Measurements from ENCODE around the gene ACP1. TPM values are rescaled to one million over a fixed set of nuclear protein-coding genes. Genes with fewer than 3 reads are reported as not detected.

Gene ACP1
- total RNA-seq, 3 donors from 2014 or later (not counting 1 experiment from before 2014, with no cell fraction given), result 87.2 to 104 (median 102) TPM

- Mint-ChIP-seq H3K9me3 (no peaks in the 10 kb centered on the region), H3K4me1 (peaks cover 0 to 9% of the 10 kb centered on the region in 2 donors), H3K36me3 (no peaks in the 10 kb centered on the region), H3K27me3 (ENCODE audit: low read depth in 2 of 2) (peaks cover 9 to 20% of the 10 kb centered on the region in 2 donors), H3K4me3 (peak overlapping the region; percentile 87), H3K27ac (no peak overlapping the region)
- H3K9me3 ChIP-seq (ENCODE audit: control insufficient read depth, insufficient read depth, low read length), result no peaks in the 10 kb centered on the region
- 7% methylated on average over 13 of the region's 15 CpGs for WGBS (ENCODE audit: insufficient coverage)
- peak overlapping the region; percentile 33 for H3K4me3 ChIP-seq (ENCODE audit: low read length)
- peaks cover 20% of the 10 kb centered on the region for H3K4me1 ChIP-seq (ENCODE audit: control insufficient read depth, insufficient read depth, low read length)
- no peaks in the 10 kb centered on the region for H3K36me3 ChIP-seq (ENCODE audit: control insufficient read depth, insufficient read depth, low read length)
- intact Hi-C loops (cut with micrococcal nuclease), result no loop called here
- ATAC-seq, result peak in 2 of 3 donors; percentile 63 to 65
- peak; percentile 36 to 71 for DNase-seq
- TF ChIP-seq CTCF (IDR thresholded peaks at IDR 0.05), result peak; percentile 64
- H3K27ac ChIP-seq (ENCODE audit: low read length), result no peak overlapping the region
- H3K27me3 ChIP-seq (ENCODE audit: control insufficient read depth, insufficient read depth, low read length), result peaks cover 16% of the 10 kb centered on the region
Measured at GRCh38 chr2:290090-290722, 25.5 kb downstream of the ACP1 start.

GRCh38 chr2:295090-295489 is 30.3 kb downstream of the ACP1 start:
- H3K27ac Mint-ChIP-seq, result no peak overlapping the region
- no peaks in the 10 kb centered on the region for H3K36me3 ChIP-seq (ENCODE audit: control insufficient read depth, insufficient read depth, low read length)
- no peak overlapping the region for H3K4me3 Mint-ChIP-seq
- no peak for DNase-seq
- H3K36me3 Mint-ChIP-seq, result no peaks in the 10 kb centered on the region
- no peak for TF ChIP-seq CTCF (IDR thresholded peaks at IDR 0.05)
- intact Hi-C loops (cut with micrococcal nuclease), result no loop called here
- no peaks in the 10 kb centered on the region for H3K9me3 Mint-ChIP-seq
- H3K4me3 ChIP-seq (ENCODE audit: low read length), result no peak overlapping the region
- H3K27ac ChIP-seq (ENCODE audit: low read length), result no peak overlapping the region
- no peaks in the 10 kb centered on the region for H3K9me3 ChIP-seq (ENCODE audit: control insufficient read depth, insufficient read depth, low read length)
- H3K27me3 ChIP-seq (ENCODE audit: control insufficient read depth, insufficient read depth, low read length), result peaks cover 5% of the 10 kb centered on the region
- peaks cover 1% of the 10 kb centered on the region for H3K4me1 ChIP-seq (ENCODE audit: control insufficient read depth, insufficient read depth, low read length)
- WGBS (ENCODE audit: insufficient coverage), result 84% methylated on average over 5 of the region's 5 CpGs
- H3K4me1 Mint-ChIP-seq, result peaks cover 0 to 1% of the 10 kb centered on the region in 2 donors
- peaks cover 32 to 51% of the 10 kb centered on the region in 2 donors for H3K27me3 Mint-ChIP-seq (ENCODE audit: low read depth in 2 of 2)
- ATAC-seq, result no peak

GRCh38 chr2:296354-296753 is 31.6 kb downstream of the ACP1 start:
- no peaks in the 10 kb centered on the region for H3K36me3 ChIP-seq (ENCODE audit: control insufficient read depth, insufficient read depth, low read length)
- no peaks in the 10 kb centered on the region for H3K9me3 Mint-ChIP-seq
- DNase-seq (no peak), ATAC-seq (no peak)
- H3K36me3 Mint-ChIP-seq, result no peaks in the 10 kb centered on the region
- 66% methylated on average over 3 of the region's 3 CpGs for WGBS (ENCODE audit: insufficient coverage)
- TF ChIP-seq CTCF (IDR thresholded peaks at IDR 0.05), result no peak
- H3K4me3 Mint-ChIP-seq, result no peak overlapping the region
- no peaks in the 10 kb centered on the region for H3K4me1 Mint-ChIP-seq
- H3K9me3 ChIP-seq (ENCODE audit: control insufficient read depth, insufficient read depth, low read length), result no peaks in the 10 kb centered on the region
- intact Hi-C loops (cut with micrococcal nuclease), result no loop called here
- H3K4me3 ChIP-seq (ENCODE audit: low read length), result no peak overlapping the region
- no peak overlapping the region for H3K27ac ChIP-seq (ENCODE audit: low read length)
- peaks cover 31 to 59% of the 10 kb centered on the region in 2 donors for H3K27me3 Mint-ChIP-seq (ENCODE audit: low read depth in 2 of 2)
- H3K27me3 ChIP-seq (ENCODE audit: control insufficient read depth, insufficient read depth, low read length), result no peaks in the 10 kb centered on the region
- H3K27ac Mint-ChIP-seq, result no peak overlapping the region
- H3K4me1 ChIP-seq (ENCODE audit: control insufficient read depth, insufficient read depth, low read length), result no peaks in the 10 kb centered on the region

- Mint-ChIP-seq H3K4me3 (no peak overlapping the region), H3K4me1 (peaks cover 0 to 7% of the 10 kb centered on the region in 2 donors), H3K36me3 (no peaks in the 10 kb centered on the region), H3K27me3 (ENCODE audit: low read depth in 2 of 2) (peaks cover 5 to 7% of the 10 kb centered on the region in 2 donors), H3K27ac (no peak overlapping the region), H3K9me3 (no peaks in the 10 kb centered on the region)
- DNase-seq (no peak), ATAC-seq (no peak)
- H3K4me3 ChIP-seq (ENCODE audit: low read length), result no peak overlapping the region
- intact Hi-C loops (cut with micrococcal nuclease), result no loop called here
- TF ChIP-seq CTCF (IDR thresholded peaks at IDR 0.05), result no peak
- H3K9me3 ChIP-seq (ENCODE audit: control insufficient read depth, insufficient read depth, low read length), result no peaks in the 10 kb centered on the region
- no peak overlapping the region for H3K27ac ChIP-seq (ENCODE audit: low read length)
- H3K36me3 ChIP-seq (ENCODE audit: control insufficient read depth, insufficient read depth, low read length), result no peaks in the 10 kb centered on the region
- no peaks in the 10 kb centered on the region for H3K27me3 ChIP-seq (ENCODE audit: control insufficient read depth, insufficient read depth, low read length)
- 92% methylated on average over 9 of the region's 9 CpGs for WGBS (ENCODE audit: insufficient coverage)
- no peaks in the 10 kb centered on the region for H3K4me1 ChIP-seq (ENCODE audit: control insufficient read depth, insufficient read depth, low read length)
Measured at GRCh38 chr2:305366-305765, 40.6 kb downstream of the ACP1 start.
